HepG2 (cell line): ENCODE data around the gene NEUROD4. TPM values are rescaled to one million over a fixed set of nuclear protein-coding genes. Genes with fewer than 3 reads are reported as not detected.

Source experiments
- ATAC-seq: fragments of 200-7000 bp; cut with Tn5 transposase; 3 replicates; pipeline ENCODE4 v1.9.1; 2020; ENCODE audit warnings: mild to moderate bottlenecking, moderate library complexity
- BruUV-seq: library from RNA; stranded (reverse); fragments of 400-500 nt; replicated peaks from 2 replicates; lab custom pipeline; 2021; lab: Mats Ljungman, UMichigan
- CTCF ChIA-PET: fragments of 300-600 bp; formaldehyde crosslinking; extraction: SDS; loops from one replicate; lab custom pipeline; 2021; ENCODE audit warnings: low total read pairs, inconsistent platforms, low intra/inter-chr PET ratio; lab: Yijun Ruan, JAX
- POLR2A ChIA-PET: fragments of 350-600 bp; sonication (Branson Sonifier 250); formaldehyde crosslinking; loops from one replicate; lab custom pipeline; 2020; ENCODE audit warnings: antibody characterized with exemption, inconsistent platforms; lab: Yijun Ruan, JAX
- DNase-seq: peaks from one replicate; pipeline ENCODE4 v3.0.0-alpha.2; 2015; ENCODE audit warnings: low spot score
- FAIRE-seq: peaks from 3 replicates; lab custom pipeline; 2011; peaks lifted over from hg19 to GRCh38; lab: Jason Lieb, UNC
- H2AFZ ChIP-seq: one replicate; pipeline ENCODE4 v1.6.1; 2011; ENCODE audit warnings: low read length, inconsistent platforms
- H3K27ac ChIP-seq: fragments of 300-600 bp; 3 replicates; pipeline ENCODE4 v1.8.0; 2011; ENCODE audit warnings: mixed run types, mild to moderate bottlenecking, mixed read lengths, low read length, inconsistent platforms; ENCODE audit not compliant: insufficient read depth; ENCODE audit errors: extremely low read length
- H3K27me3 ChIP-seq, 2 experiments: fragments of 200-600 bp in 1 of 2; 2 replicates in 1 of 2; 3 replicates in 1 of 2; pipeline versions ENCODE4 v1.6.0 to v1.8.0; 2011; ENCODE audit warnings: low read length in 2 of 2, mild to moderate bottlenecking in 2 of 2, moderate library complexity in 2 of 2, inconsistent platforms in 1 of 2; ENCODE audit not compliant: insufficient read depth in 2 of 2, control insufficient read depth in 1 of 2
- H3K36me3 ChIP-seq, 2 experiments: fragments of 200-600 bp in 1 of 2; replicated peaks in 1 of 2; 2 replicates in 1 of 2; 3 replicates in 1 of 2; pipeline versions ENCODE4 v1.5.1 to v1.8.0; 2011; ENCODE audit warnings: low read length in 2 of 2, inconsistent platforms in 1 of 2; ENCODE audit not compliant: insufficient read depth in 2 of 2, control insufficient read depth in 1 of 2
- H3K4me1 ChIP-seq: 2 replicates; pipeline ENCODE4 v1.5.1; 2012; ENCODE audit warnings: low read length, inconsistent platforms; ENCODE audit not compliant: insufficient read depth
- H3K4me2 ChIP-seq: 2 replicates; pipeline ENCODE4 v1.6.0; 2011; ENCODE audit warnings: low read depth, low read length, inconsistent platforms
- H3K4me3 ChIP-seq, 3 experiments: fragments of 200-600 bp in 1 of 3; sonication (generic), shearing (Covaris generic) in 1 of 3; replicated peaks in 1 of 3; 2 replicates each; pipeline ENCODE4 v1.5.1; 2011 to 2016; ENCODE audit warnings: low read length in 3 of 3, inconsistent platforms in 2 of 3, low read depth in 2 of 3, mild to moderate bottlenecking in 2 of 3, control low read depth in 1 of 3, mixed read lengths in 1 of 3; ENCODE audit not compliant: insufficient read depth in 1 of 3
- H3K79me2 ChIP-seq: one replicate; pipeline ENCODE4 v1.6.1; 2011; ENCODE audit warnings: low read length, inconsistent platforms; ENCODE audit not compliant: insufficient read depth
- H3K9ac ChIP-seq: 2 replicates; pipeline ENCODE4 v1.6.0; 2011; ENCODE audit warnings: mild to moderate bottlenecking, low read depth, low read length, inconsistent platforms; ENCODE audit not compliant: insufficient read depth
- H3K9me3 ChIP-seq: 2 replicates; pipeline ENCODE4 v1.5.1; 2012; ENCODE audit warnings: mild to moderate bottlenecking, low read length
- H4K20me1 ChIP-seq: 2 replicates; pipeline ENCODE4 v1.6.0; 2011; ENCODE audit warnings: inconsistent platforms, mild to moderate bottlenecking, low read length, moderate library complexity; ENCODE audit not compliant: insufficient read depth
- CTCF ChIP-seq: sonication (generic); formaldehyde crosslinking; IDR thresholded peaks from 2 replicates; pipeline ENCODE4 v1.5.0; 2020; ENCODE audit warnings: mild to moderate bottlenecking, missing genetic modification reagents, moderate library complexity
- RELA ChIP-seq: sonication (generic); formaldehyde crosslinking; IDR thresholded peaks from 2 replicates; pipeline ENCODE4 v1.4.0; 2020; ENCODE audit warnings: missing genetic modification reagents
- RERE ChIP-seq: IDR thresholded peaks from 2 replicates; pipeline ENCODE4 v1.6.1; 2016; ENCODE audit warnings: low read depth, missing genetic modification reagents, missing compliant biosample characterization
- STAG1 ChIP-seq: sonication (generic); formaldehyde crosslinking; IDR thresholded peaks from 2 replicates; pipeline ENCODE4 v1.4.0; 2020; ENCODE audit warnings: missing genetic modification reagents
- U2AF1 ChIP-seq: fragments of 200-400 bp; formaldehyde crosslinking; optimal IDR thresholded peaks from 2 replicates; pipeline ENCODE3; 2017; ENCODE audit warnings: mild to moderate bottlenecking, low read depth, low read length
- USF2 ChIP-seq, 2 experiments: sonication (generic) in 1 of 2; formaldehyde crosslinking in 1 of 2; IDR thresholded peaks; 2 replicates each; pipeline versions ENCODE4 v1.5.1 to v1.6.1; 2011 to 2020; ENCODE audit warnings: borderline replicate concordance in 1 of 2, low read depth in 1 of 2, low read length in 1 of 2, mild to moderate bottlenecking in 1 of 2, missing genetic modification reagents in 1 of 2, moderate library complexity in 1 of 2
- ZNF30 ChIP-seq: sonication (generic); formaldehyde crosslinking; IDR thresholded peaks from 2 replicates; pipeline ENCODE4 v1.5.0; 2020; ENCODE audit warnings: mild to moderate bottlenecking, missing genetic modification reagents
- ZNF432 ChIP-seq: sonication (generic); formaldehyde crosslinking; IDR thresholded peaks from 2 replicates; pipeline ENCODE4 v1.5.0; 2020; ENCODE audit warnings: missing genetic modification reagents, mild to moderate bottlenecking, borderline replicate concordance
- ZNF501 ChIP-seq: sonication (generic); formaldehyde crosslinking; IDR thresholded peaks from 2 replicates; pipeline ENCODE4 v1.5.1; 2020; ENCODE audit warnings: mild to moderate bottlenecking, moderate library complexity, missing genetic modification reagents
- ZNF747 ChIP-seq: sonication (generic); formaldehyde crosslinking; IDR thresholded peaks from 2 replicates; pipeline ENCODE4 v1.8.1; 2023; ENCODE audit warnings: missing genetic modification reagents, mild to moderate bottlenecking, borderline replicate concordance
- WGBS: methylation state at CpG from one replicate; pipeline ENCODE4 v1.1.6; 2017; ENCODE audit warnings: low lambda C conversion rate; 5-methylcytosine and 5-hydroxymethylcytosine counted together
- in situ Hi-C: cut with HindIII; loops from 2 replicates; pipeline ENCODE4 v1.10.0; 2017; ENCODE audit warnings: low pct_unique_long_range_greater_than_20kb; ENCODE audit not compliant: extremely low pct_ligation_motif_present
- intact Hi-C: fragments of 100-400 bp; cut with micrococcal nuclease; formaldehyde crosslinking; loops from one replicate; pipeline ENCODE4 v1.10.0; 2022; ENCODE audit not compliant: unreplicated experiment
- polyA plus RNA-seq, 8 experiments: library from polyadenylated mRNA; depleted of rRNA in 3 of 8; stranded (reverse) in 7 of 8; unstranded in 1 of 8; fragments of >200 nt; fragmentation: Illumina TruSeq in 4 of 8; extraction: Trizol in 4 of 8; gene quantifications; 2 replicates each; pipeline versions ENCODE4 v1.2.1 to v1.2.3, GENCODE V29; 2011 to 2016; ENCODE audit warnings: low read depth in 4 of 8, missing spikeins in 1 of 8, mixed read lengths in 1 of 8; ENCODE audit not compliant: insufficient read depth in 1 of 8
- total RNA-seq, 5 experiments: library from RNA; depleted of rRNA; stranded (reverse); fragments of >200 nt; fragmentation: Illumina TruSeq; extraction: Trizol; gene quantifications; 2 replicates each; pipeline ENCODE4 v1.2.3, GENCODE V29; 2016; ENCODE audit warnings: low read depth in 1 of 5

NEUROD4 gene
- total and polyA plus RNA-seq, 2 of the 13 experiments (the other 11 are each of a cell fraction or from before 2014, with no cell fraction given): not detected

DNA sequence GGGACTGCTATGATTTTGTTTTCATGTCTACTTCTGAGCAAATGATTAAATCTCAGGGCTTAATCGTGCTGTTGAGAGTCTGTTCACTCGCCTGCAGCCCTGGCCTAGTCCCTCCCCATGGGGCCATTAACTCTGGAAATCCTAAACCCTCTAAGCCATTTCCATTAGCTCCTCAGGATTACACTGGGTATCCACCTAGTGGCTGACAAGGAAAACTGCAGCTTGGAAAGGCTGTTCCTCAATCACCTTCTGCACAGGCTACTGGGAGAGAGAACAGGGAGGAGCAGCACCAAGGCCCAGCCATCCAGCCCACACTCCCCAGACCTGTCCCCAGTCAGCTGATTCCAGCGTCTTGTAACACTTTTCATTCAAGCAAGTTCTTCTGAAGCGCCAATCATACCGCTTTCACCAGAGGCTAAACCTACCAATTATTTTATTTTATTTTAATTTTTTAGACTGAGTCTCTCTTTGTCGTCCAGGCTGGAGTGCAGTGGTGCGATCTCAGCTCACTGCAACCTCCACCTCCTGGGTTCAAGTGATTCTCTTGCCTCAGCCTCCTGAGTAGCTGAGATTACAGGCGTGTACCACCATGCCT is 48.7 kb downstream of the NEUROD4 start (continued):
- TF ChIP-seq RERE (CRISPR knock-in tag): no peak

DNA sequence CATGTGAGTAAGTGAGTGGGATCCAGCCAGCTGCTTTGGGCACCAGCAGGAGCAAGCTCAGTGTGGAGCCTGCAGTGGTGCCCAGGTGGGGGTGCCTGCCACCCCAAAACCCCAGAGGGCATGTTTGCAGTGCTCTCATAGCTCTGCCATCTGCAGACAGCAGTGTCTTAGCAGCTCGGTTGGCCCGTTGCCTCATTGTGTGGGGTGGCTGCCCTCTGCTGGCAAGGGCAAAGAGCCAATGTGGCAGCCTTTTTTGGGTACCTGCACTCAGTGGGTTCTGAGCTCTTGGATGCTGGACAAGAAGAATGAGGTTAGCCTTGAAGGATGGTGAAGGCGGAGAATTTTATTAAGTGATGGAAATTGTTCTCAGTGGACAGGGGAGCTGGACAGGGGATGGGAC is 52.3 kb downstream of the NEUROD4 start:
- in situ Hi-C loops (loop anchor here (5.0 to 25.0 kb wide), 2 partner anchors 80 to 310 kb away; no protein-coding TSS in a partner anchor), intact Hi-C loops (no loop called here)
- no peak overlapping the region for H3K4me2 ChIP-seq
- no peak overlapping the region for H3K4me3 ChIP-seq
- CTCF ChIA-PET: interaction anchor here (1.0 to 4.9 kb wide), 2 partner anchors 78 to 369 kb away, joined by 3 to 64 read pairs; no protein-coding TSS in a partner anchor
- H3K9ac ChIP-seq: no peak overlapping the region
- POLR2A ChIA-PET: no interaction called here
- no peaks in the 10 kb centered on the region for H3K36me3 ChIP-seq
- ATAC-seq: peak; percentile 79
- H3K27ac ChIP-seq: no peak overlapping the region
- peaks cover 0 to 3% of the 10 kb centered on the region in 2 experiments; a peak in 1 of 5 replicates for H3K27me3 ChIP-seq
- H3K4me1 ChIP-seq: no peaks in the 10 kb centered on the region
- FAIRE-seq: no peak
- H3K9me3 ChIP-seq: no peaks in the 10 kb centered on the region
- H3K79me2 ChIP-seq: no peaks in the 10 kb centered on the region
- 21% methylated on average over 3 of the region's 3 CpGs for WGBS
- peak; percentile 23 for DNase-seq
- H2AFZ ChIP-seq: no peak overlapping the region
- no peaks in the 10 kb centered on the region; the same call in 1 of the 2 replicates for H4K20me1 ChIP-seq
- TF ChIP-seq STAG1 (CRISPR knock-in tag) (peak; percentile 54; the same call in 1 of the 2 replicates), USF2 (IDR thresholded peaks at IDR 0.05; ENCODE audit: low read depth, low read length) (no peak), USF2 (CRISPR knock-in tag; IDR thresholded peaks at IDR 0.05; ENCODE audit: borderline replicate concordance) (no peak), U2AF1 (no peak), ZNF30 (CRISPR knock-in tag) (no peak), ZNF501 (no peak), RELA (no peak), ZNF432 (CRISPR knock-in tag) (no peak), CTCF (CRISPR knock-in tag) (peak; percentile 58), ZNF747 (no peak)
- no TSS peak for BruUV-seq
